Astrocyte (in vitro differentiated cells and primary cell): ENCODE results near the gene DNAJC6. TPM values are rescaled to one million over a fixed set of nuclear protein-coding genes. Genes with fewer than 3 reads are reported as not detected.

Source experiments
- DNase-seq: peaks from one replicate; pipeline ENCODE4 v3.0.0-alpha.2; 2010; ENCODE audit warnings: low read depth
- FAIRE-seq: peaks from 2 replicates; lab custom pipeline; 2011; peaks lifted over from hg19 to GRCh38; lab: Jason Lieb, UNC
- H2AFZ ChIP-seq: 2 replicates; pipeline ENCODE4 v1.6.0; 2012; ENCODE audit warnings: low read depth, low read length, inconsistent platforms
- H3K27ac ChIP-seq: 2 replicates; pipeline ENCODE4 v1.5.1; 2011; ENCODE audit warnings: low read depth, low read length, inconsistent platforms
- H3K27me3 ChIP-seq: 2 replicates; pipeline ENCODE4 v1.6.0; 2011; ENCODE audit warnings: low read length, inconsistent platforms; ENCODE audit not compliant: insufficient read depth
- H3K36me3 ChIP-seq: 2 replicates; pipeline ENCODE4 v1.5.1; 2011; ENCODE audit warnings: low read length, inconsistent platforms; ENCODE audit not compliant: insufficient read depth
- H3K4me1 ChIP-seq: 2 replicates; pipeline ENCODE4 v1.5.1; 2011; ENCODE audit warnings: low read length, inconsistent platforms; ENCODE audit not compliant: insufficient read depth
- H3K4me2 ChIP-seq: 2 replicates; pipeline ENCODE4 v1.6.0; 2012; ENCODE audit warnings: low read length, inconsistent platforms
- H3K4me3 ChIP-seq: 2 replicates; pipeline ENCODE4 v1.5.1; 2011; ENCODE audit warnings: low read depth, mild to moderate bottlenecking, low read length, inconsistent platforms; ENCODE audit not compliant: insufficient read depth
- H3K79me2 ChIP-seq: 2 replicates; pipeline ENCODE4 v1.6.0; 2012; ENCODE audit warnings: mild to moderate bottlenecking, low read length, inconsistent platforms; ENCODE audit not compliant: insufficient read depth
- H3K9ac ChIP-seq: 2 replicates; pipeline ENCODE4 v1.6.0; 2012; ENCODE audit warnings: mild to moderate bottlenecking, low read length, inconsistent platforms
- H3K9me3 ChIP-seq: 2 replicates; pipeline ENCODE4 v1.5.1; 2012; ENCODE audit warnings: low read depth, mild to moderate bottlenecking, low read length, inconsistent platforms; ENCODE audit not compliant: insufficient read depth
- H4K20me1 ChIP-seq: 2 replicates; pipeline ENCODE4 v1.6.0; 2012; ENCODE audit warnings: low read length, inconsistent platforms; ENCODE audit not compliant: insufficient read depth
- H3K27ac Mint-ChIP-seq: one replicate; pipeline ENCODE4 v1.8.0; 2021; ENCODE audit warnings: mild to moderate bottlenecking, mixed read lengths; ENCODE audit not compliant: unreplicated experiment
- H3K27me3 Mint-ChIP-seq: one replicate; pipeline ENCODE4 v1.8.0; 2021; ENCODE audit warnings: low read depth, mixed read lengths; ENCODE audit not compliant: unreplicated experiment
- H3K36me3 Mint-ChIP-seq: one replicate; pipeline ENCODE4 v1.8.0; 2021; ENCODE audit warnings: low read depth, mixed read lengths; ENCODE audit not compliant: unreplicated experiment
- H3K4me1 Mint-ChIP-seq: one replicate; pipeline ENCODE4 v1.8.0; 2021; ENCODE audit warnings: low read depth, mixed read lengths; ENCODE audit not compliant: unreplicated experiment
- H3K4me3 Mint-ChIP-seq: one replicate; pipeline ENCODE4 v1.8.0; 2021; ENCODE audit warnings: mild to moderate bottlenecking, moderate library complexity, mixed read lengths; ENCODE audit not compliant: unreplicated experiment
- H3K9me3 Mint-ChIP-seq: one replicate; pipeline ENCODE4 v1.8.0; 2021; ENCODE audit warnings: mild to moderate bottlenecking, mixed read lengths; ENCODE audit not compliant: unreplicated experiment
- EZH2 ChIP-seq: IDR thresholded peaks from 2 replicates; pipeline ENCODE4 v1.6.1; 2012; ENCODE audit warnings: mild to moderate bottlenecking, low read length, inconsistent platforms; ENCODE audit not compliant: insufficient read depth
- total RNA-seq: library from RNA; stranded (reverse); gene quantifications from 2 replicates; pipeline ENCODE4 v1.2.1, GENCODE V29; 2021
- TF ChIP-seq, protein P1 (sequence below): IDR thresholded peaks from 2 replicates; pipeline ENCODE4 v1.5.1; 2011; ENCODE audit warnings: low read depth, mild to moderate bottlenecking, inconsistent platforms, low read length, moderate library complexity; ENCODE audit not compliant: insufficient read depth

DNAJC6 gene
- total RNA-seq, 1 donor from 2014 or later: 8.9 TPM

GRCh38 chr1:65368403-65368802 lies 59.1 kb downstream of the DNAJC6 start:
- H3K4me1 Mint-ChIP-seq: peaks cover 7% of the 10 kb centered on the region
- peaks cover 2% of the 10 kb centered on the region for H3K9me3 Mint-ChIP-seq
- H3K4me1 ChIP-seq: no peaks in the 10 kb centered on the region
- H3K27me3 Mint-ChIP-seq: peaks cover 4% of the 10 kb centered on the region
- H3K9me3 ChIP-seq: no peaks in the 10 kb centered on the region
- H3K27me3 ChIP-seq: no peaks in the 10 kb centered on the region
- no peak overlapping the region for H3K4me3 Mint-ChIP-seq
- H2AFZ ChIP-seq: no peak overlapping the region
- FAIRE-seq (no peak), DNase-seq (no peak)
- no peak overlapping the region for H3K4me2 ChIP-seq
- H4K20me1 ChIP-seq: no peaks in the 10 kb centered on the region
- H3K4me3 ChIP-seq: no peak overlapping the region
- TF ChIP-seq, protein P1, sequence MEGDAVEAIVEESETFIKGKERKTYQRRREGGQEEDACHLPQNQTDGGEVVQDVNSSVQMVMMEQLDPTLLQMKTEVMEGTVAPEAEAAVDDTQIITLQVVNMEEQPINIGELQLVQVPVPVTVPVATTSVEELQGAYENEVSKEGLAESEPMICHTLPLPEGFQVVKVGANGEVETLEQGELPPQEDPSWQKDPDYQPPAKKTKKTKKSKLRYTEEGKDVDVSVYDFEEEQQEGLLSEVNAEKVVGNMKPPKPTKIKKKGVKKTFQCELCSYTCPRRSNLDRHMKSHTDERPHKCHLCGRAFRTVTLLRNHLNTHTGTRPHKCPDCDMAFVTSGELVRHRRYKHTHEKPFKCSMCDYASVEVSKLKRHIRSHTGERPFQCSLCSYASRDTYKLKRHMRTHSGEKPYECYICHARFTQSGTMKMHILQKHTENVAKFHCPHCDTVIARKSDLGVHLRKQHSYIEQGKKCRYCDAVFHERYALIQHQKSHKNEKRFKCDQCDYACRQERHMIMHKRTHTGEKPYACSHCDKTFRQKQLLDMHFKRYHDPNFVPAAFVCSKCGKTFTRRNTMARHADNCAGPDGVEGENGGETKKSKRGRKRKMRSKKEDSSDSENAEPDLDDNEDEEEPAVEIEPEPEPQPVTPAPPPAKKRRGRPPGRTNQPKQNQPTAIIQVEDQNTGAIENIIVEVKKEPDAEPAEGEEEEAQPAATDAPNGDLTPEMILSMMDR: no peak
- no peak for TF ChIP-seq EZH2
- no peaks in the 10 kb centered on the region for H3K79me2 ChIP-seq
- no peaks in the 10 kb centered on the region for H3K36me3 ChIP-seq
- peaks cover 6% of the 10 kb centered on the region for H3K36me3 Mint-ChIP-seq
- no peak overlapping the region for H3K27ac ChIP-seq
- H3K9ac ChIP-seq: no peak overlapping the region
- H3K27ac Mint-ChIP-seq: no peak overlapping the region

- Histone ChIP-seq H3K36me3 (no peaks in the 10 kb centered on the region), H3K27me3 (no peaks in the 10 kb centered on the region), H2AFZ (no peak overlapping the region), H3K4me1 (no peaks in the 10 kb centered on the region), H3K79me2 (no peaks in the 10 kb centered on the region), H3K9me3 (no peaks in the 10 kb centered on the region), H4K20me1 (no peaks in the 10 kb centered on the region), H3K27ac (no peak overlapping the region), H3K4me2 (no peak overlapping the region), H3K9ac (no peak overlapping the region), H3K4me3 (no peak overlapping the region)
- H3K27me3 Mint-ChIP-seq: peaks cover 4% of the 10 kb centered on the region
- peaks cover 7% of the 10 kb centered on the region for H3K4me1 Mint-ChIP-seq
- H3K36me3 Mint-ChIP-seq: peaks cover 3% of the 10 kb centered on the region
- no peak for TF ChIP-seq EZH2
- TF ChIP-seq, protein P1: no peak
- no peak for FAIRE-seq
- no peak overlapping the region for H3K4me3 Mint-ChIP-seq
- no peak overlapping the region for H3K27ac Mint-ChIP-seq
- DNase-seq: no peak
- H3K9me3 Mint-ChIP-seq: peaks cover 2% of the 10 kb centered on the region
Measured at GRCh38 chr1:65371544-65371943, 62.2 kb downstream of the DNAJC6 start.

DNA sequence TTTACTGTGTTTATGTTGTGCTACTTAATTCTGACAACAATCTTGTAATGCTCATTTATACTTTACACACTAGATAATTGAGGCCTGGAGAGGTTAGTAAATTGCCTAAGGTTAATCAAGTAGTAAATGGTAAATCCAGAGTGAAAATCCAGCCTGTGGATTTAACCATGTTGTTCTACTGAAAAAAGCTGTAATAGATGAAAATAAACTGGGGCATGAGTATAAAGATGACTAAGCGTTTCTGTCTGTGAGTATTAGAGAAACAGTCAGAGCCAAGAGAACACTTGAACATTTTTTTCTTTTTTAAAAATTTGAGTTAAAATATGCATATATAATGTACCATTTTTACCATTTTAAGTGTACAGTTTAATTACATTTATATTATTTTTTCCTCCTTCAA lies 63.2 kb downstream of the DNAJC6 start:
- Mint-ChIP-seq H3K27me3 (peaks cover 4% of the 10 kb centered on the region), H3K9me3 (peaks cover 2% of the 10 kb centered on the region), H3K4me1 (peaks cover 7% of the 10 kb centered on the region), H3K27ac (peak overlapping the region; percentile 56), H3K36me3 (peaks cover 3% of the 10 kb centered on the region), H3K4me3 (no peak overlapping the region)
- H3K9me3 ChIP-seq: no peaks in the 10 kb centered on the region
- DNase-seq (no peak), FAIRE-seq (no peak)
- H3K4me3 ChIP-seq: no peak overlapping the region
- H3K36me3 ChIP-seq: no peaks in the 10 kb centered on the region
- H3K27me3 ChIP-seq: no peaks in the 10 kb centered on the region
- peak overlapping the region; percentile 14 for H2AFZ ChIP-seq
- no peak overlapping the region for H3K4me2 ChIP-seq
- no peak for TF ChIP-seq EZH2
- TF ChIP-seq, protein P1: no peak
- no peak overlapping the region for H3K9ac ChIP-seq
- no peaks in the 10 kb centered on the region for H3K4me1 ChIP-seq
- H3K79me2 ChIP-seq: no peaks in the 10 kb centered on the region
- H3K27ac ChIP-seq: no peak overlapping the region
- H4K20me1 ChIP-seq: no peaks in the 10 kb centered on the region
